ES-I3 (cell line): Measurements from ENCODE around the gene NTN5.

Experiments
- H3K36me3 ChIP-seq: 2 replicates; pipeline ENCODE4 v1.6.1; 2013; ENCODE audit warnings: mild to moderate bottlenecking, low read length, control low read depth, moderate library complexity; ENCODE audit not compliant: insufficient read depth
- H3K4me1 ChIP-seq: 2 replicates; pipeline ENCODE4 v1.6.1; 2013; ENCODE audit warnings: mild to moderate bottlenecking, control low read depth, low read length; ENCODE audit not compliant: insufficient read depth
- H3K9ac ChIP-seq: 2 replicates; pipeline ENCODE4 v1.6.1; 2013; ENCODE audit warnings: low read depth, mild to moderate bottlenecking, low read length, moderate library complexity
- H3K9me3 ChIP-seq: 2 replicates; pipeline ENCODE4 v1.6.1; 2013; ENCODE audit warnings: mild to moderate bottlenecking, low read length, moderate library complexity; ENCODE audit not compliant: control insufficient read depth, insufficient read depth

Gene NTN5

GRCh38 chr19:48629297-48629598 is 43.6 kb downstream of the NTN5 start:
- peak overlapping the region; percentile 29 for H3K9ac ChIP-seq
- H3K4me1 ChIP-seq, result peaks cover 6% of the 10 kb centered on the region
- no peaks in the 10 kb centered on the region for H3K9me3 ChIP-seq
- no peaks in the 10 kb centered on the region for H3K36me3 ChIP-seq

- H3K9me3 ChIP-seq, result no peaks in the 10 kb centered on the region
- no peaks in the 10 kb centered on the region; the same call in 1 of the 2 replicates for H3K4me1 ChIP-seq
- no peaks in the 10 kb centered on the region for H3K36me3 ChIP-seq
- H3K9ac ChIP-seq, result no peak overlapping the region
Measured at GRCh38 chr19:48628486-48629296, 44.1 kb downstream of the NTN5 start.

- H3K9me3 ChIP-seq, result no peaks in the 10 kb centered on the region
- peaks cover 6% of the 10 kb centered on the region; the same call in 1 of the 2 replicates for H3K4me1 ChIP-seq
- no peaks in the 10 kb centered on the region for H3K36me3 ChIP-seq
- no peak overlapping the region for H3K9ac ChIP-seq
Measured at GRCh38 chr19:48627865-48628314, 44.9 kb downstream of the NTN5 start.

- Histone ChIP-seq H3K9me3 (no peaks in the 10 kb centered on the region), H3K36me3 (no peaks in the 10 kb centered on the region), H3K4me1 (peaks cover 6% of the 10 kb centered on the region; the same call in 1 of the 2 replicates), H3K9ac (no peak overlapping the region)
Measured at GRCh38 chr19:48627201-48627864, 45.5 kb downstream of the NTN5 start.

- peaks cover 6% of the 10 kb centered on the region; the same call in 1 of the 2 replicates for H3K4me1 ChIP-seq
- H3K9me3 ChIP-seq, result no peaks in the 10 kb centered on the region
- no peak overlapping the region for H3K9ac ChIP-seq
- no peaks in the 10 kb centered on the region for H3K36me3 ChIP-seq
Measured at GRCh38 chr19:48625891-48626327, 46.9 kb downstream of the NTN5 start.

- no peaks in the 10 kb centered on the region for H3K36me3 ChIP-seq
- peak overlapping the region; percentile 65 for H3K9ac ChIP-seq
- H3K9me3 ChIP-seq, result no peaks in the 10 kb centered on the region
- H3K4me1 ChIP-seq, result peaks cover 6% of the 10 kb centered on the region; the same call in 1 of the 2 replicates
Measured at GRCh38 chr19:48624791-48625723, 47.8 kb downstream of the NTN5 start.

- peak overlapping the region; percentile 65 for H3K9ac ChIP-seq
- H3K4me1 ChIP-seq, result peaks cover 6% of the 10 kb centered on the region; the same call in 1 of the 2 replicates
- H3K9me3 ChIP-seq, result no peaks in the 10 kb centered on the region
Measured at GRCh38 chr19:48624067-48624594, 48.7 kb downstream of the NTN5 start.

GRCh38 chr19:48623556-48624066 is 49.2 kb downstream of the NTN5 start:
- peak overlapping the region; percentile 39 for H3K9ac ChIP-seq

More at GRCh38 chr19:48624067-48624594, 48.7 kb downstream of the NTN5 start:
- H3K36me3 ChIP-seq, result no peaks in the 10 kb centered on the region

GRCh38 chr19:48619692-48620585 is 52.9 kb downstream of the NTN5 start:
- Histone ChIP-seq H3K4me1 (peaks cover 20% of the 10 kb centered on the region; the same call in 1 of the 2 replicates), H3K9me3 (no peaks in the 10 kb centered on the region), H3K9ac (peak overlapping the region; percentile 87), H3K36me3 (peaks cover 16% of the 10 kb centered on the region)

More at GRCh38 chr19:48623556-48624066, 49.2 kb downstream of the NTN5 start:
- H3K4me1 ChIP-seq, result peaks cover 6% of the 10 kb centered on the region; the same call in 1 of the 2 replicates
- no peaks in the 10 kb centered on the region for H3K9me3 ChIP-seq
- H3K36me3 ChIP-seq, result no peaks in the 10 kb centered on the region

GRCh38 chr19:48618916-48619691 is 53.7 kb downstream of the NTN5 start, which contains the start of the genes RPL18 and SPHK2:
Gene RPL18 (minus strand): TSS chr19:48619178. CDS start chr19:48619143, 35 bp downstream.
Gene SPHK2 (plus strand): TSS chr19:48619506. CDS start chr19:48620515, 1,009 bp downstream.
- Histone ChIP-seq H3K4me1 (peaks cover 22% of the 10 kb centered on the region), H3K36me3 (peaks cover 16% of the 10 kb centered on the region), H3K9ac (peak within 1 kb of the TSS; percentile 87), H3K9me3 (no peaks in the 10 kb centered on the region)

GRCh38 chr19:48618278-48618915 is 54.4 kb downstream of the NTN5 start:
- Histone ChIP-seq H3K4me1 (peaks cover 26% of the 10 kb centered on the region), H3K9me3 (no peaks in the 10 kb centered on the region), H3K36me3 (peaks cover 16% of the 10 kb centered on the region), H3K9ac (peak overlapping the region; percentile 87)
